22Rv1 (cell line): ENCODE results near the gene SPTSSA.
"Not testable (repeated sequence)": the region's sequence is repeated elsewhere in the genome, so short reads cannot be mapped to it uniquely, and the experiment has no call there.

Experiments
- H3K27ac ChIP-seq: fragments of 450-650 bp; 2 replicates; pipeline ENCODE4 v1.5.1; 2017
- ZFX ChIP-seq: fragments of 450-650 bp; IDR thresholded peaks from 2 replicates; pipeline ENCODE4 v1.6.1; 2017; ENCODE audit warnings: antibody characterized with exemption, borderline replicate concordance
- TF ChIP-seq, protein P1 (sequence below): fragments of 450-650 bp; IDR thresholded peaks from 2 replicates; pipeline ENCODE4 v1.5.1; 2017; ENCODE audit warnings: mild to moderate bottlenecking

Gene SPTSSA

GRCh38 chr14:34437729-34438080 lies 24.3 kb downstream of the SPTSSA start:
- H3K27ac ChIP-seq, result no peak overlapping the region
- no peak for TF ChIP-seq ZFX
- TF ChIP-seq, protein P1, sequence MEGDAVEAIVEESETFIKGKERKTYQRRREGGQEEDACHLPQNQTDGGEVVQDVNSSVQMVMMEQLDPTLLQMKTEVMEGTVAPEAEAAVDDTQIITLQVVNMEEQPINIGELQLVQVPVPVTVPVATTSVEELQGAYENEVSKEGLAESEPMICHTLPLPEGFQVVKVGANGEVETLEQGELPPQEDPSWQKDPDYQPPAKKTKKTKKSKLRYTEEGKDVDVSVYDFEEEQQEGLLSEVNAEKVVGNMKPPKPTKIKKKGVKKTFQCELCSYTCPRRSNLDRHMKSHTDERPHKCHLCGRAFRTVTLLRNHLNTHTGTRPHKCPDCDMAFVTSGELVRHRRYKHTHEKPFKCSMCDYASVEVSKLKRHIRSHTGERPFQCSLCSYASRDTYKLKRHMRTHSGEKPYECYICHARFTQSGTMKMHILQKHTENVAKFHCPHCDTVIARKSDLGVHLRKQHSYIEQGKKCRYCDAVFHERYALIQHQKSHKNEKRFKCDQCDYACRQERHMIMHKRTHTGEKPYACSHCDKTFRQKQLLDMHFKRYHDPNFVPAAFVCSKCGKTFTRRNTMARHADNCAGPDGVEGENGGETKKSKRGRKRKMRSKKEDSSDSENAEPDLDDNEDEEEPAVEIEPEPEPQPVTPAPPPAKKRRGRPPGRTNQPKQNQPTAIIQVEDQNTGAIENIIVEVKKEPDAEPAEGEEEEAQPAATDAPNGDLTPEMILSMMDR, result no peak

DNA sequence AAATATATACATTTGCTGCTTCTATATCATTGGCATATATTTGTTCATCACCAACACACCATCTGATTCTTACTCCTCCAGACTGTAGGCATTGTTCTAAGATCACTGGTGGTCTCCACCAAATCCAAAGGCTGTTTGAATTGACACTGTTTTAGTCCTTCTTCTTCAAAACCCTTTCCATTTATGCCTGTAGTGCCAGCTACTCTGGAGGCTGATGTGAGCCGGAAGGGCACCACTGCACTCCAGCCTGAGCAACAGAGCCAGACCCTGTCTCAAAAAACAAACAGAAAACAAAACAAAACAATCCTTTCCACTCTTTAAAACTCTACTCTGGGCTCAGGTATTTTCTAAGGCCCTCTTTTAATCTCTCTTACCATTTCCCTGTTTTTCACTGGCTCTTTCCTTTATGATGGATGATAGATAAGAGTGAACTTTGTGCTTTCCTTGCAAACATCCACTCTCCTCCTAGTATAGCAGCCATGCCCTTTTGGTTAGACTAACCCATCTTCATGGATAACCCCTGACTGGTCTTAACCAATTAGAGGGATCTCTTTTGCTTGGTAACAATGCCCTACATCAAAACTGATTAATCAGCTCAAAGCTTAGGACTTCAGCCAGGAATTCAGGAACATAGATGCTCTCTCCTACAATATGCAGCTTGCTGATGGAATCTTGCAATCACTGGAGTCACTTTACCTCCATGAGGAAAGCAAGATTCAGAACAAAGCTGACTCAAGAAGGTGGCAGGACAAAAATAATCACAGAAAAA lies 24.9 kb downstream of the SPTSSA start:
- no peak overlapping the region for H3K27ac ChIP-seq
- no peak for TF ChIP-seq ZFX
- TF ChIP-seq, protein P1, result no peak

- TF ChIP-seq, protein P1, result no peak
- no peak overlapping the region for H3K27ac ChIP-seq
These were observed 25.7 kb downstream of the SPTSSA start for GRCh38 chr14:34436118-34436905.

DNA sequence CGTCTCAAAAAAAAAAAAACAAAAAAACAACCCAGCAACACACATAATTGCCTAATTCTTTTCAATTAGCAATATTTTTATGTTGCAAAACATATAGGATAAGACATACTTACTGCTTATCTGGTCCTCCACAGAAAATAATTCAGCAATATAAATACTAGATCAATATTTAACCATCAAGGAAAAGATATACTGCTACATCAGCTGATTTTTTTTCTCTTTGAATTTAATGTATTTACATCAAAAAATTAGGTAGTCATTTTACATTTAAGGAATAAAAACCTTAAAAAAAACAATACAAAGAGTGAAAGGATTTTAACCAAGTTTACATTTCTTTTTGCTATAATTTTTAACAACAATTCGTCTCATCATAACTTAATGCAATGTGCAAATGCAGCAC lies 28.1 kb downstream of the SPTSSA start:
- no peak for TF ChIP-seq ZFX
- TF ChIP-seq, protein P1, result no peak
- H3K27ac ChIP-seq, result no peak overlapping the region

GRCh38 chr14:34428102-34428466 lies 34.0 kb downstream of the SPTSSA start:
- H3K27ac ChIP-seq, result not testable (repeated sequence)

GRCh38 chr14:34426313-34427295 lies 35.4 kb downstream of the SPTSSA start:
- no peak for TF ChIP-seq ZFX
- TF ChIP-seq, protein P1, result no peak
- no peak overlapping the region for H3K27ac ChIP-seq

- no peak overlapping the region for H3K27ac ChIP-seq
- no peak for TF ChIP-seq ZFX
- TF ChIP-seq, protein P1, result no peak
These were observed 36.8 kb downstream of the SPTSSA start for GRCh38 chr14:34425095-34425851.
